Mesenchymal stem cell (in vitro differentiated cells and primary cell): ENCODE results near the gene PNPLA4.

Source experiments
- DNase-seq: peaks from one replicate; pipeline ENCODE4 v3.0.0-alpha.2; 2013
- H2AFZ ChIP-seq: one replicate; pipeline ENCODE4 v1.6.1; 2013; ENCODE audit warnings: low read depth, mild to moderate bottlenecking, control low read depth, inconsistent platforms, low read length, moderate library complexity
- H2AK5ac ChIP-seq: 2 replicates; pipeline ENCODE4 v1.6.1; 2013; ENCODE audit warnings: low read length, moderate library complexity, mild to moderate bottlenecking, inconsistent platforms; ENCODE audit not compliant: severe bottlenecking
- H2BK120ac ChIP-seq: one replicate; pipeline ENCODE4 v1.6.1; 2013; ENCODE audit warnings: low read depth, mild to moderate bottlenecking, inconsistent platforms, low read length, moderate library complexity
- H2BK12ac ChIP-seq, 2 experiments: one replicate each; pipeline ENCODE4 v1.6.1; 2013; ENCODE audit warnings: inconsistent platforms in 2 of 2, low read length in 2 of 2, mild to moderate bottlenecking in 2 of 2, moderate library complexity in 2 of 2, control low read depth in 1 of 2
- H2BK15ac ChIP-seq: one replicate; pipeline ENCODE4 v1.6.1; 2013; ENCODE audit warnings: mild to moderate bottlenecking, low read depth, inconsistent platforms; ENCODE audit not compliant: poor library complexity, severe bottlenecking
- H2BK5ac ChIP-seq: 2 replicates; pipeline ENCODE4 v1.6.1; 2013; ENCODE audit warnings: low read depth, mild to moderate bottlenecking, low read length, control low read depth, inconsistent platforms; ENCODE audit not compliant: poor library complexity, severe bottlenecking
- H3K14ac ChIP-seq, 2 experiments: one replicate each; pipeline ENCODE4 v1.6.1; 2013; ENCODE audit warnings: inconsistent platforms in 2 of 2, low read length in 2 of 2, control low read depth in 1 of 2, mild to moderate bottlenecking in 1 of 2, moderate library complexity in 1 of 2
- H3K18ac ChIP-seq, 2 experiments: one replicate each; pipeline ENCODE4 v1.6.1; 2013; ENCODE audit warnings: inconsistent platforms in 2 of 2, low read length in 2 of 2, control low read depth in 1 of 2, low read depth in 1 of 2, mild to moderate bottlenecking in 1 of 2
- H3K23ac ChIP-seq, 2 experiments: one replicate each; pipeline ENCODE4 v1.6.1; 2013; ENCODE audit warnings: inconsistent platforms in 2 of 2, low read length in 2 of 2, mild to moderate bottlenecking in 2 of 2, moderate library complexity in 2 of 2, control low read depth in 1 of 2
- H3K27ac ChIP-seq: 2 replicates; pipeline ENCODE4 v1.5.1; 2013; ENCODE audit warnings: mild to moderate bottlenecking, moderate library complexity, low read length, control low read depth, inconsistent platforms; ENCODE audit not compliant: poor library complexity, severe bottlenecking
- H3K27me3 ChIP-seq, 2 experiments: 2 replicates each; pipeline versions ENCODE4 v1.6.1 to v1.7.0; 2013; ENCODE audit warnings: low read length in 2 of 2, mild to moderate bottlenecking in 2 of 2, moderate library complexity in 2 of 2, control low read depth in 1 of 2, inconsistent platforms in 1 of 2; ENCODE audit not compliant: control insufficient read depth in 1 of 2, insufficient read depth in 1 of 2
- H3K36me3 ChIP-seq, 2 experiments: 2 replicates each; pipeline versions ENCODE4 v1.6.1 to v1.7.0; 2013; ENCODE audit warnings: low read length in 2 of 2, control low read depth in 1 of 2, inconsistent platforms in 1 of 2, low read depth in 1 of 2, mild to moderate bottlenecking in 1 of 2; ENCODE audit not compliant: insufficient read depth in 2 of 2, control insufficient read depth in 1 of 2
- H3K4ac ChIP-seq, 2 experiments: one replicate each; pipeline ENCODE4 v1.6.1; 2013; ENCODE audit warnings: inconsistent platforms in 2 of 2, low read length in 2 of 2, mild to moderate bottlenecking in 2 of 2, moderate library complexity in 2 of 2, control low read depth in 1 of 2, low read depth in 1 of 2
- H3K4me1 ChIP-seq: 2 replicates; pipeline ENCODE4 v1.6.1; 2013; ENCODE audit warnings: low read depth, low read length, control low read depth; ENCODE audit not compliant: control insufficient read depth, insufficient read depth
- H3K4me2 ChIP-seq: 2 replicates; pipeline ENCODE4 v1.6.1; 2013; ENCODE audit warnings: low read length, mild to moderate bottlenecking, inconsistent platforms; ENCODE audit not compliant: poor library complexity, severe bottlenecking
- H3K4me3 ChIP-seq, 2 experiments: 2 replicates each; pipeline versions ENCODE4 v1.5.1 to v1.7.0; 2013; ENCODE audit warnings: low read length in 2 of 2, mild to moderate bottlenecking in 2 of 2, control low read depth in 1 of 2, low read depth in 1 of 2; ENCODE audit not compliant: insufficient read depth in 1 of 2
- H3K79me1 ChIP-seq: replicated peaks from 2 replicates; pipeline ENCODE4 v1.6.1; 2013; ENCODE audit warnings: mild to moderate bottlenecking, control low read depth, low read length, inconsistent platforms; ENCODE audit not compliant: poor library complexity, severe bottlenecking
- H3K9ac ChIP-seq: 2 replicates; pipeline ENCODE4 v1.7.0; 2013; ENCODE audit warnings: mild to moderate bottlenecking, low read length, moderate library complexity
- H3K9me3 ChIP-seq: 2 replicates; pipeline ENCODE4 v1.7.0; 2013; ENCODE audit warnings: mild to moderate bottlenecking, low read length; ENCODE audit not compliant: control insufficient read depth
- H4K8ac ChIP-seq: one replicate; pipeline ENCODE4 v1.6.1; 2013; ENCODE audit warnings: inconsistent platforms, mild to moderate bottlenecking, low read length, moderate library complexity
- H4K91ac ChIP-seq: one replicate; pipeline ENCODE4 v1.6.1; 2013; ENCODE audit warnings: mild to moderate bottlenecking, low read length, inconsistent platforms
- WGBS: methylation state at CpG from one replicate; pipeline ENCODE4 v1.1.7; 2013; ENCODE audit warnings: mixed read lengths; 5-methylcytosine and 5-hydroxymethylcytosine counted together

Gene PNPLA4

GRCh38 chrX:7960246-7960645, 33.0 kb upstream of the PNPLA4 start:
- Histone ChIP-seq H2BK5ac (no peak overlapping the region), H4K8ac (no peak overlapping the region), H3K18ac (no peak overlapping the region), H3K4ac (no peak overlapping the region), H3K27me3 (no peaks in the 10 kb centered on the region), H3K14ac (no peak overlapping the region), H2BK15ac (no peak overlapping the region), H3K23ac (no peak overlapping the region), H3K79me1 (no peaks in the 10 kb centered on the region), H2AK5ac (no peak overlapping the region), H3K27ac (no peak overlapping the region), H3K9ac (no peak overlapping the region), H3K36me3 (no peaks in the 10 kb centered on the region), H3K4me3 (no peak overlapping the region), H3K9me3 (no peaks in the 10 kb centered on the region), H2BK12ac (no peak overlapping the region), H3K4me2 (no peak overlapping the region), H2BK120ac (no peak overlapping the region), H2AFZ (no peak overlapping the region), H3K4me1 (no peaks in the 10 kb centered on the region), H4K91ac (no peak overlapping the region)
- no peak for DNase-seq
- 0% methylated on average over 1 of the region's 1 CpG for WGBS

GRCh38 chrX:7953446-7953845, 26.2 kb upstream of the PNPLA4 start:
- no peak overlapping the region for H2BK5ac ChIP-seq
- peaks cover 0 to 3% of the 10 kb centered on the region in 2 experiments for H3K27me3 ChIP-seq
- no peak overlapping the region for H2AK5ac ChIP-seq
- H3K14ac ChIP-seq, result no peak overlapping the region
- H3K4ac ChIP-seq, result no peak overlapping the region
- no peaks in the 10 kb centered on the region for H3K9me3 ChIP-seq
- no peak overlapping the region for H3K4me2 ChIP-seq
- H2AFZ ChIP-seq, result no peak overlapping the region
- 81% methylated on average over 2 of the region's 5 CpGs for WGBS
- H4K91ac ChIP-seq, result no peak overlapping the region
- no peak overlapping the region for H2BK120ac ChIP-seq
- DNase-seq, result no peak
- H2BK15ac ChIP-seq, result no peak overlapping the region
- H3K36me3 ChIP-seq, result no peaks in the 10 kb centered on the region
- no peak overlapping the region for H3K9ac ChIP-seq
- no peak overlapping the region for H4K8ac ChIP-seq
- no peak overlapping the region for H3K4me3 ChIP-seq
- H3K23ac ChIP-seq, result no peak overlapping the region
- H3K79me1 ChIP-seq, result no peaks in the 10 kb centered on the region
- no peak overlapping the region for H2BK12ac ChIP-seq
- H3K18ac ChIP-seq, result no peak overlapping the region
- no peak overlapping the region for H3K27ac ChIP-seq
- no peaks in the 10 kb centered on the region for H3K4me1 ChIP-seq

- H3K4me1 ChIP-seq, result no peaks in the 10 kb centered on the region
- H3K36me3 ChIP-seq, result no peaks in the 10 kb centered on the region
- H3K4ac ChIP-seq, result no peak overlapping the region
- no peaks in the 10 kb centered on the region for H3K9me3 ChIP-seq
- H3K79me1 ChIP-seq, result peaks cover 5% of the 10 kb centered on the region
- no peak overlapping the region for H2BK15ac ChIP-seq
- no peak overlapping the region for H4K8ac ChIP-seq
- H2AK5ac ChIP-seq, result no peak overlapping the region
- no peak overlapping the region for H3K9ac ChIP-seq
- no peak overlapping the region for H3K23ac ChIP-seq
- no peak overlapping the region for H3K14ac ChIP-seq
- H3K18ac ChIP-seq, result no peak overlapping the region
- no peak overlapping the region for H3K4me3 ChIP-seq
- H3K27me3 ChIP-seq, result peaks cover 0 to 3% of the 10 kb centered on the region in 2 experiments
- no peak overlapping the region for H3K27ac ChIP-seq
- no CpG with 5 or more reads among the region's 2 CpGs for WGBS
- no peak overlapping the region for H3K4me2 ChIP-seq
- no peak overlapping the region for H2BK120ac ChIP-seq
- H4K91ac ChIP-seq, result no peak overlapping the region
- H2BK12ac ChIP-seq, result no peak overlapping the region
- H2AFZ ChIP-seq, result no peak overlapping the region
- DNase-seq, result no peak
- H2BK5ac ChIP-seq, result no peak overlapping the region
Measured at GRCh38 chrX:7950865-7951264, 23.7 kb upstream of the PNPLA4 start.

- no peaks in the 10 kb centered on the region for H3K9me3 ChIP-seq
- no peak overlapping the region for H2BK5ac ChIP-seq
- H3K79me1 ChIP-seq, result peaks cover 5% of the 10 kb centered on the region
- H2AFZ ChIP-seq, result no peak overlapping the region
- DNase-seq, result no peak
- H4K91ac ChIP-seq, result no peak overlapping the region
- no peak overlapping the region for H2BK12ac ChIP-seq
- H3K27ac ChIP-seq, result no peak overlapping the region
- H3K27me3 ChIP-seq, result no peaks in the 10 kb centered on the region
- H3K23ac ChIP-seq, result no peak overlapping the region
- no peak overlapping the region for H3K14ac ChIP-seq
- no peak overlapping the region for H2BK120ac ChIP-seq
- no peak overlapping the region for H3K4me3 ChIP-seq
- no peak overlapping the region for H2BK15ac ChIP-seq
- H3K4me2 ChIP-seq, result no peak overlapping the region
- no peaks in the 10 kb centered on the region for H3K4me1 ChIP-seq
- H3K9ac ChIP-seq, result no peak overlapping the region
- H3K36me3 ChIP-seq, result no peaks in the 10 kb centered on the region
- H3K18ac ChIP-seq, result no peak overlapping the region
- H4K8ac ChIP-seq, result no peak overlapping the region
- WGBS, result 84% methylated on average over 3 of the region's 3 CpGs
- H2AK5ac ChIP-seq, result no peak overlapping the region
- no peak overlapping the region for H3K4ac ChIP-seq
Measured at GRCh38 chrX:7948483-7948882, 21.3 kb upstream of the PNPLA4 start.
